Muscle of arm (tissue), 12 donors: Measurements from ENCODE around the gene SERPINE1. TPM values are rescaled to one million over a fixed set of nuclear protein-coding genes. Genes with fewer than 3 reads are reported as not detected.
"Not testable (repeated sequence)": the region's sequence is repeated elsewhere in the genome, so short reads cannot be mapped to it uniquely, and the experiment has no call there.

Source experiments
- DNase-seq: peaks from one replicate; pipeline ENCODE4 v3.0.0-alpha.2; 2013
- polyA plus RNA-seq, 12 donors: library from polyadenylated mRNA; unstranded; fragments of 120-200 nt; gene quantifications; one replicate each; pipeline ENCODE4 v1.2.1, GENCODE V29; 2013; ENCODE audit not compliant: insufficient read length in 12 of 12

SERPINE1 gene
- polyA plus RNA-seq, 12 donors, result 1.7 to 10.0 (median 3.0) TPM; not detected in 1

- DNase-seq, result no peak
These were observed 3.8 kb upstream of the SERPINE1 start for GRCh38 chr7:101122933-101123702.

- DNase-seq, result no peak
These were observed 3.2 kb upstream of the SERPINE1 start for GRCh38 chr7:101123703-101124068.

- DNase-seq, result no peak
These were observed 2.4 kb upstream of the SERPINE1 start for GRCh38 chr7:101124376-101125056.

- DNase-seq, result no peak
These were observed 784 bp upstream of the SERPINE1 start for GRCh38 chr7:101125989-101126650.

GRCh38 chr7:101127460-101128039 lies 646 bp downstream of the SERPINE1 start:
- DNase-seq, result no peak

GRCh38 chr7:101128040-101128834 lies 1.3 kb downstream of the SERPINE1 start:
- no peak for DNase-seq

GRCh38 chr7:101129603-101130117 lies 2.8 kb downstream of the SERPINE1 start:
- no peak for DNase-seq

GRCh38 chr7:101132626-101133600 lies 6.0 kb downstream of the SERPINE1 start:
- DNase-seq, result not testable (repeated sequence)

- no peak for DNase-seq
These were observed 6.9 kb downstream of the SERPINE1 start for GRCh38 chr7:101133621-101134398.

GRCh38 chr7:101134399-101134980 lies 7.6 kb downstream of the SERPINE1 start:
- no peak for DNase-seq

GRCh38 chr7:101137651-101138212 lies 10.8 kb downstream of the SERPINE1 start:
- no peak for DNase-seq

GRCh38 chr7:101138213-101138870 lies 11.4 kb downstream of the SERPINE1 start:
- DNase-seq, result no peak

GRCh38 chr7:101140339-101140699 lies 13.4 kb downstream of the SERPINE1 start:
- DNase-seq, result no peak

GRCh38 chr7:101140746-101141382 lies 14.0 kb downstream of the SERPINE1 start:
- no peak for DNase-seq

GRCh38 chr7:101151908-101152651 lies 25.2 kb downstream of the SERPINE1 start:
- no peak for DNase-seq

- DNase-seq, result peak; percentile 92
These were observed 27.2 kb downstream of the SERPINE1 start, which contains the start of gene AP1S1 for GRCh38 chr7:101153969-101154692. Gene AP1S1, plus strand, starts transcription at chr7:101154476. Its CDS starts 39 bp downstream, at chr7:101154515.
